Mesendoderm (in vitro differentiated cells): Measurements from ENCODE around the gene CISD1.

Experiments used
- DNase-seq: peaks from one replicate; pipeline ENCODE4 v3.0.0; 2013
- H2AK5ac ChIP-seq: 2 replicates; pipeline ENCODE4 v1.6.1; 2013; ENCODE audit warnings: low read length, inconsistent platforms
- H2BK120ac ChIP-seq: 2 replicates; pipeline ENCODE4 v1.6.1; 2013; ENCODE audit warnings: low read depth, mild to moderate bottlenecking, low read length, moderate library complexity, mixed read lengths
- H2BK15ac ChIP-seq: replicated peaks from 2 replicates; pipeline ENCODE4 v1.6.1; 2013; ENCODE audit warnings: low read depth, mild to moderate bottlenecking, moderate library complexity
- H2BK5ac ChIP-seq: 2 replicates; pipeline ENCODE4 v1.6.1; 2013; ENCODE audit warnings: low read length, inconsistent platforms
- H3K18ac ChIP-seq: 2 replicates; pipeline ENCODE4 v1.6.1; 2013; ENCODE audit warnings: mild to moderate bottlenecking, low read length, mixed read lengths
- H3K23ac ChIP-seq: one replicate; pipeline ENCODE4 v1.6.1; 2013; ENCODE audit warnings: low read length
- H3K27ac ChIP-seq: 2 replicates; pipeline ENCODE4 v1.5.1; 2013; ENCODE audit warnings: low read depth, mild to moderate bottlenecking, inconsistent platforms, low read length, moderate library complexity
- H3K27me3 ChIP-seq: 2 replicates; pipeline ENCODE4 v1.6.1; 2013; ENCODE audit warnings: low read length, control low read depth, mild to moderate bottlenecking, inconsistent platforms; ENCODE audit not compliant: insufficient read depth, poor library complexity
- H3K36me3 ChIP-seq: 2 replicates; pipeline ENCODE4 v1.6.1; 2013; ENCODE audit warnings: low read length, inconsistent platforms; ENCODE audit not compliant: control insufficient read depth, insufficient read depth
- H3K4ac ChIP-seq: one replicate; pipeline ENCODE4 v1.6.1; 2013; ENCODE audit warnings: low read depth, mild to moderate bottlenecking, low read length, moderate library complexity
- H3K4me1 ChIP-seq: 2 replicates; pipeline ENCODE4 v1.6.1; 2013; ENCODE audit warnings: low read depth, low read length, inconsistent platforms; ENCODE audit not compliant: control insufficient read depth
- H3K4me2 ChIP-seq: 2 replicates; pipeline ENCODE4 v1.6.1; 2013; ENCODE audit warnings: low read length
- H3K4me3 ChIP-seq: 2 replicates; pipeline ENCODE4 v1.5.1; 2013; ENCODE audit warnings: mild to moderate bottlenecking, low read length
- H3K56ac ChIP-seq: one replicate; pipeline ENCODE4 v1.6.1; 2013; ENCODE audit warnings: low read length
- H3K79me1 ChIP-seq: 2 replicates; pipeline ENCODE4 v1.6.1; 2013; ENCODE audit warnings: low read length, inconsistent platforms
- H3K79me2 ChIP-seq: 2 replicates; pipeline ENCODE4 v1.6.1; 2013; ENCODE audit warnings: mild to moderate bottlenecking, low read length; ENCODE audit not compliant: control insufficient read depth, insufficient read depth
- H3K9ac ChIP-seq: 2 replicates; pipeline ENCODE4 v1.6.1; 2013; ENCODE audit warnings: low read length, inconsistent platforms
- H4K5ac ChIP-seq: one replicate; pipeline ENCODE4 v1.6.1; 2013; ENCODE audit warnings: low read length
- H4K8ac ChIP-seq: one replicate; pipeline ENCODE4 v1.6.1; 2013; ENCODE audit warnings: low read depth, mild to moderate bottlenecking, control low read depth, low read length, moderate library complexity
- WGBS: extraction: QIAGEN DNeasy Blood & Tissue Kit; methylation state at CpG from one replicate; pipeline ENCODE4 v1.1.7; 2013; ENCODE audit warnings: low lambda C conversion rate, missing lambda C conversion rate; ENCODE audit not compliant: insufficient coverage; ENCODE audit errors: extremely low coverage; 5-methylcytosine and 5-hydroxymethylcytosine counted together

The CISD1 gene

DNA sequence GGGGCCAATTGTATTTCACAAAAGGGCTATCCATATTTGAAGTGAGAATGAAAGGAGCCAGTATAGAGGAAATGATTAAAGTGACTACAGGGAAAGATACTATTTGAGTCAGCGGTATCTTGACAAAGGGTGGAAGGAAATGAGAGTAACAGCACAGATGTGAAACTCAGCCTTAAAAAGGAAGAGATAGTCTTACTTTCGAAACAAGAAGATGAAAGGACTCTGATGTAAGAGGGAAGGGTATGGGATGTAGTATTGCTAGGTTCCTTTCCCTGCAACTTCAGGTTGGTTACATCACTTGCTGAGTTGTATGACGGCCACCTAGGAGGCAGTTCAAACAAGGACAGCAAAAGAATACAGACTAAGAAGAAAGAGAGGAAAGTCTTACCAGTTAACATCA lies 13.7 kb downstream of the CISD1 start:
- H2AK5ac ChIP-seq = no peak overlapping the region
- peak; percentile 27 for DNase-seq
- WGBS = no CpG with 5 or more reads among the region's 3 CpGs

DNA sequence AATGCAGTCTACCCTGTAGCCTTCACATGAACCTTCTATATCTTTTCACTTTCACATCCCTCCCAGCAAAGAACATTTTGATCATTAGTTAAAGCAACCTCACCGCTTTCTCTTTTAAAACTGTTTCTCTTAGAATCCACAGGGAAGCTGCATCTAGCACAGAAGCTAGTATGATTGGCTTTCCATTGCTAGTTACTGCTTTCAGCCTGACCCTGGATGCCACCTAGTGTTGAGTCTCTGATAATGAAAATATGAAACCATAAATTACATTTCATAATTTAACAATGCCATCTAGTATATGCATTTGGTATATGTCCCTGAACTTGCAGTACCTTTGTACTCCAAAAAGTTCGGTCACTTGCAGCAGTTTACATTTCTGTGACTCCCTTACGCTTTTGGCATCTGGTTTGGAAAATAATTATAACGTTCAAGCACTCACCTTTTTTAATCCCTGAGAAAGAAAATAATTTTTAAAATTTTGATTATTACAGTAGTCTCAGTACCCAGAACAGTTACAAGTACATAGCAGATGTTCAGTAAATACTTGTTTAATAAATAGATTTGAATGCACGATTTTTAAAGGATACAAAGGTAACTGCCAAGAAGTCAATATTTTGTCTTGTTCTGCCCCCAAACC lies 22.7 kb downstream of the CISD1 start:
- H3K27ac ChIP-seq = no peak overlapping the region
- no peak overlapping the region for H4K5ac ChIP-seq
- H2BK15ac ChIP-seq = no peak overlapping the region
- no peak overlapping the region for H3K18ac ChIP-seq
- no peak overlapping the region for H3K9ac ChIP-seq
- H3K4me3 ChIP-seq = no peak overlapping the region
- H3K4me1 ChIP-seq = no peaks in the 10 kb centered on the region
- peak; percentile 35 for DNase-seq
- H2BK5ac ChIP-seq = no peak overlapping the region
- H3K79me1 ChIP-seq = no peaks in the 10 kb centered on the region
- H4K8ac ChIP-seq = no peak overlapping the region
- H2BK120ac ChIP-seq = no peak overlapping the region
- H3K23ac ChIP-seq = no peak overlapping the region
- no CpG with 5 or more reads among the region's 5 CpGs for WGBS
- H3K56ac ChIP-seq = no peak overlapping the region
- no peak overlapping the region for H2AK5ac ChIP-seq
- no peak overlapping the region for H3K4ac ChIP-seq
- no peak overlapping the region for H3K4me2 ChIP-seq
- no peaks in the 10 kb centered on the region for H3K27me3 ChIP-seq
- H3K79me2 ChIP-seq = no peaks in the 10 kb centered on the region
- no peaks in the 10 kb centered on the region for H3K36me3 ChIP-seq

More for the DNA sequence above, 13.7 kb downstream of the CISD1 start:
- no peak overlapping the region for H2BK15ac ChIP-seq
- no peak overlapping the region for H4K5ac ChIP-seq
- H3K36me3 ChIP-seq = no peaks in the 10 kb centered on the region
- H3K4me2 ChIP-seq = no peak overlapping the region
- H3K56ac ChIP-seq = no peak overlapping the region
- H3K4me1 ChIP-seq = no peaks in the 10 kb centered on the region
- H3K79me2 ChIP-seq = no peaks in the 10 kb centered on the region
- H3K23ac ChIP-seq = no peak overlapping the region
- no peak overlapping the region for H3K4ac ChIP-seq
- H3K9ac ChIP-seq = no peak overlapping the region
- no peak overlapping the region for H3K27ac ChIP-seq
- no peaks in the 10 kb centered on the region for H3K27me3 ChIP-seq
- H2BK5ac ChIP-seq = no peak overlapping the region
- no peak overlapping the region for H3K18ac ChIP-seq
- no peak overlapping the region for H3K4me3 ChIP-seq
- no peak overlapping the region for H2BK120ac ChIP-seq
- H3K79me1 ChIP-seq = no peaks in the 10 kb centered on the region
- no peak overlapping the region for H4K8ac ChIP-seq

DNA sequence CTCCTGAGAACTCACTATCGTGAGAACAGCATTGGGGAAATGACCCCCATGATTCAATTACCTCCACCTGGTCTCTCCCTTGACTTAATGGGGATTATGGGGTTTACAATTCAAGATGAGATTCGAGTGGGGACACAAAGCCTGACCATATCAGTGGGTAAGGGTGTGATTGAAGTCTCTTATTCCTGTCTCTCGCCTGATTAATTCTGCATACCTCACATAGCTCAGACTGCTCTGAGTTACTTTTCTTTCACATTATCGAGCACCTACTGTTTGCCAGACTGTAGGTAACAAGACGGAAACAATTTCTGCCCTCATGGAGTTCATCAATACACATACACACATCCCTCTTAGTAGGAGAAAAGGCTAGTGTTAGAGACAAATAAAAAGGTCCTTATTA lies 25.0 kb downstream of the CISD1 start:
- DNase-seq = peak; percentile 63
- H3K27me3 ChIP-seq = no peaks in the 10 kb centered on the region
- H3K4ac ChIP-seq = no peak overlapping the region
- H2BK15ac ChIP-seq = no peak overlapping the region
- no peak overlapping the region for H3K23ac ChIP-seq
- no peaks in the 10 kb centered on the region for H3K79me1 ChIP-seq
- no peak overlapping the region for H4K5ac ChIP-seq
- no peak overlapping the region for H3K4me3 ChIP-seq
- H3K18ac ChIP-seq = no peak overlapping the region
- H2AK5ac ChIP-seq = no peak overlapping the region
- no peak overlapping the region for H3K4me2 ChIP-seq
- H3K79me2 ChIP-seq = no peaks in the 10 kb centered on the region
- H4K8ac ChIP-seq = no peak overlapping the region
- no peak overlapping the region for H3K27ac ChIP-seq
- no peak overlapping the region for H3K56ac ChIP-seq
- H3K4me1 ChIP-seq = no peaks in the 10 kb centered on the region
- H2BK120ac ChIP-seq = no peak overlapping the region
- no peak overlapping the region for H3K9ac ChIP-seq
- H2BK5ac ChIP-seq = no peak overlapping the region
- H3K36me3 ChIP-seq = no peaks in the 10 kb centered on the region
- WGBS = no CpG with 5 or more reads among the region's 5 CpGs

DNA sequence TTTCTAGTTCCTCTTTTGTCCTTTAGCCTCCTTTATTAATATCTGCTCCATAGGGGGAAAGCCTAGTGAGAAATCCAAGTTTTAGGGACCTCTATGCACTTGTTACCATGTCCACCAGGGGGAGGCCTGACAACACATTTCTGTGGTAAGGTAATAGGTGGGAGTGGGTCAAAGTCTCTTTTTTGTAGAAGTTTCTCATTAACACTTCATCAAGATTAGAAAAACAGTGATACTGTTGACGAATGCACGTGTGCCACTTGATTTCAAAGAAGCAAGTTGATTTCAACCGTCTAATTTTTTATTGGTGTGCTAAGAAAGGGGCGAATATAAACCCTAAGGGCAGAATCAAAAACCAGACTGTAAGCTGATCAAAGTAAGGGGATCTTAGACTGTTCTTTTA lies 30.6 kb downstream of the CISD1 start:
- no peak overlapping the region for H2BK5ac ChIP-seq
- H3K27ac ChIP-seq = no peak overlapping the region
- no peak overlapping the region for H3K4me3 ChIP-seq
- H3K9ac ChIP-seq = no peak overlapping the region
- no peaks in the 10 kb centered on the region for H3K36me3 ChIP-seq
- no peak overlapping the region for H3K4ac ChIP-seq
- no peak overlapping the region for H3K23ac ChIP-seq
- WGBS = no CpG with 5 or more reads among the region's 4 CpGs
- H4K5ac ChIP-seq = no peak overlapping the region
- H3K4me2 ChIP-seq = no peak overlapping the region
- H2AK5ac ChIP-seq = no peak overlapping the region
- peak; percentile 76 for DNase-seq
- no peak overlapping the region for H3K56ac ChIP-seq
- no peaks in the 10 kb centered on the region for H3K79me1 ChIP-seq
- H3K4me1 ChIP-seq = no peaks in the 10 kb centered on the region
- H3K27me3 ChIP-seq = no peaks in the 10 kb centered on the region
- no peak overlapping the region for H2BK15ac ChIP-seq
- no peak overlapping the region for H2BK120ac ChIP-seq
- no peak overlapping the region for H3K18ac ChIP-seq
- H3K79me2 ChIP-seq = no peaks in the 10 kb centered on the region
- no peak overlapping the region for H4K8ac ChIP-seq

DNA sequence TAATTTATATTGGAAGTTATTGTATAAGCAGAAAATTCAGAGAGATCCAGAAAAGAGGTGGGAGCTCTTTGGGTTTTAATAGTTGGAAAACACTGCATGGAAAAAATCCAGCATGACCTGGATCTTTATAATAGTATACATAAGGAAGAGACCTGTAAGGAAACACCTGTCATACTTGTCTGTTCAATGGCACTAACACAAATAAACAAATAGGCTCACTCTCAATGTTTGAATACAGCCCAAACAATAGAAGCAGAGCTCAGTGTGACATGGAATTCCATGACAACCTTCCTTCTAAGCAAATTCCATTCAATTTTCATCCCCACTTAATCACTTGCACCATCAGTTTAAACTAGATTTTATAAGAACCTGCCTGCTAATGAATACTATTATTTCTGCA lies 31.7 kb downstream of the CISD1 start:
- H3K18ac ChIP-seq = no peak overlapping the region
- no peak overlapping the region for H4K8ac ChIP-seq
- no peak overlapping the region for H3K9ac ChIP-seq
- H3K56ac ChIP-seq = no peak overlapping the region
- DNase-seq = no peak
- no peaks in the 10 kb centered on the region for H3K27me3 ChIP-seq
- no peak overlapping the region for H3K4ac ChIP-seq
- H2AK5ac ChIP-seq = no peak overlapping the region
- H2BK5ac ChIP-seq = no peak overlapping the region
- no peak overlapping the region for H2BK15ac ChIP-seq
- no peaks in the 10 kb centered on the region for H3K79me1 ChIP-seq
- no peak overlapping the region for H4K5ac ChIP-seq
- H3K23ac ChIP-seq = no peak overlapping the region
- no peak overlapping the region for H3K4me2 ChIP-seq
- no peaks in the 10 kb centered on the region for H3K4me1 ChIP-seq
- no peak overlapping the region for H3K4me3 ChIP-seq
- no peak overlapping the region for H3K27ac ChIP-seq
- H3K79me2 ChIP-seq = no peaks in the 10 kb centered on the region
- H3K36me3 ChIP-seq = no peaks in the 10 kb centered on the region
- H2BK120ac ChIP-seq = no peak overlapping the region

DNA sequence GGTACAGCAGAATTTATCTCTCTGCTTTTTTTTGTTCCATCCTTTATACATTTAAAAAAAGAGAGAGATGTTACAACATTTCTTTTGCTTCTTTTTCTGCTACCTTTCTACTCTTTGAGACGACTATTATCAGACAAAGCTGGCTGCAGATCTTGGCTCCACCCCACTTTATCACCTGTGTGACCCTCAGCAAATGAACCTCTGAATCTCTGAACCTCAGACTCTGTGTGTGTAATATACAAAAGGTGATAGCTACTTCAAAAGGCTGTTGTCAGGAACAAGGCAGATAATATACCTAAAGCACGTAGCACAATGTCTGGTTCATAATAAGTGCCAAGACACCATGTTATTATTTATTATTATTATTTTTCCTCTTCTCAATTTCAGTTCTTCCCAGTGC lies 33.3 kb downstream of the CISD1 start:
- H2BK120ac ChIP-seq = no peak overlapping the region
- no peak overlapping the region for H3K4ac ChIP-seq
- no peak overlapping the region for H3K56ac ChIP-seq
- H2BK5ac ChIP-seq = no peak overlapping the region
- H3K36me3 ChIP-seq = no peaks in the 10 kb centered on the region
- no peak overlapping the region for H3K23ac ChIP-seq
- no peak overlapping the region for H4K5ac ChIP-seq
- no peak overlapping the region for H3K9ac ChIP-seq
- H3K4me2 ChIP-seq = no peak overlapping the region
- no peaks in the 10 kb centered on the region for H3K79me2 ChIP-seq
- no peak overlapping the region for H3K4me3 ChIP-seq
- no peak overlapping the region for H4K8ac ChIP-seq
- H3K27me3 ChIP-seq = no peaks in the 10 kb centered on the region
- DNase-seq = no peak
- H3K4me1 ChIP-seq = no peaks in the 10 kb centered on the region
- no CpG with 5 or more reads among the region's 2 CpGs for WGBS
- H2BK15ac ChIP-seq = no peak overlapping the region
- H2AK5ac ChIP-seq = no peak overlapping the region
- H3K27ac ChIP-seq = no peak overlapping the region
- no peaks in the 10 kb centered on the region for H3K79me1 ChIP-seq
- H3K18ac ChIP-seq = no peak overlapping the region
